NOMO-1 treated with dmso at 0.1 percent for 144 hours (cell line): ENCODE measurements around the gene KRTAP4-16.
"Not testable (repeated sequence)": the region's sequence is repeated elsewhere in the genome, so short reads cannot be mapped to it uniquely, and the experiment has no call there.

Experiments
- DNase-seq: peaks from one replicate; lab custom pipeline; 2025; ENCODE audit not compliant: unreplicated experiment; lab: John Stamatoyannopoulos, UW

The KRTAP4-16 gene

DNA sequence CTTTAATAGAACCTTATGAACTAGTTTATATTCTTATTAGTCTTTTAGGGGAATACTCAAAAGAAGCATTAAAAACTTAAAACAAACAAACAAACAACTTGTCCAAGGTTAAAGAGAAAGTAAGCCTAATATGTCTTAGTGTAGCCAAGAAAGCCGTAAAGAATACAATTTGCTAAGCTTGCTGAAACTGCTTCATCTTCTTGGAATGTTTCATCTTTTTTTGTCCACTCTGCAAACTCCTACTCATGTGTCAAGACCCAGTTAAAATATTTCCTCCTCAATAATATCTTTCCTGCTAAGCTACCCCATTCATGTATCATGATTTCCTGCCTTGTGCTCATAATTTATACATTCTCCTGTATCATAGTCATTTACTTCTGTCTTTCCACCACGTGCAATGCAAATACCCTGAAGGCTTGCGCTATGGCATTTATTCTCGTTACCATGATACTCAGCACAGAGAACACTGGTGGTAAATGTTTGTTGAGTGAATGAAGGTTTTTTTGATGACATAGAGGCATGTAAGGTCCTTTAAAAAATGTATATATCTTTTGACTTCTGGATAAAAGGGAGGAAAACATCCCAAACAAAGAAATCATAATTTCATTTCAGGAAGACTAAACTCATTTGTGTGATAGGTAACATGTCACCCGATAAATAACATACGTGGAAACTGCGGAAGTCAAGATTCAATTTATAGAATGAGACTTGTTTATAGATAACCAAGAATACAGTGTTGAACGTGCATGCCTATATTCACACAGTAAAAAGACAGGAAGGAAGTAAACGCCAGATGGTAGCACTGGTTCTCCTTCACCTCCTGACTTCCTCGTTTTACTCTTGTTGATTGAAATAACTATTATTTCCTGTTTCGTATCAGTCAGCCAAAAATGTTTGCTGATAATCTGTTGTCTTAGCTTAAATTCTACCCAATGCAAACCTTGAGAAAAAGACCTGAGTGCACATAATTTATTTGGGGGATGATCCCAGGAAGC lies 18.0 kb upstream of the KRTAP4-16 start:
- not testable (repeated sequence) for DNase-seq

DNA sequence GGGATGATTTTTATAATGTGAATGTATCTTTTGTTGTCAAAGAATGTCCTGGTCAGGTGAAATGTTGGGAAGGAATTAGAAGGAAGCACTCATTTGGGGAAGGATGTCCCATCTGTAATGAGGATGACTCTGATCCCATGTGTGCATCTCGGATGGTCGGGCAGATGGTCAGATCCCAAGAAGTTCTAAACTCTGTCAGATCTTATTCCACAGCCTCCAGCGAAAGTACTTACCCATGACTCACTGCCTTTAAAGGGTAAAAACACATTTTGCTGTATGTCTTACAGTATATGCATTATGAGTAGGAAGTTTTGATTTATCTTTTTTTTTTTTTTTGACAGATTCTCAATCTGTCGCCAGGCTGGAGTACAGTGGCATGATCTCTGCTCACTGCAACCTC lies 16.7 kb upstream of the KRTAP4-16 start:
- DNase-seq, result no peak

DNA sequence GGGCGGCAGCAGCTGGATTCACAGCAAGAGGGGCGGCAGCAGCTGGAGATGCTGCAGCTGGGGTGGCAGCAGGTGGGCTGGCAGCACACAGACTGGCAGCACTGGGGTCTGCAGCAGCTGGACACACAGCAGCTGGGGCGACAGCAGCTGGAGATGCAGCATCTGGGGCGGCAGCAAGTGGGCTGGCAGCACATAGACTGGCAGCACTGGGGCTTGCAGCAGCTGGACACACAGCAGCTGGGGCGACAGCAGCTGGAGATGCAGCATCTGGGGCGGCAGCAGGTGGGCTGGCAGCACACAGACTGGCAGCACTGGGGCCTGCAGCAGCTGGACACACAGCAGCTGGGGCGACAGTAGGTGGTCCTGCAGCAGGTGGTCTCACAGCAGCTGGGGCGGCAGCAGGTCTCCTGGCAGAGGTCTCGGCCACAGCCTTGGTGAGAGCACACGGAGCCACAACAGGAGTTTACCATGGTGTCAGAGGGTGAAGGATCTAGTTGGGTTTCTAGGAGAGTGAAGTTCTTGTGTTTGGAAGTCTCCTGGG lies 15.9 kb upstream of the KRTAP4-16 start, which contains the start of gene KRTAP4-11:
KRTAP4-11 (minus strand) TSS at position 528 of the 541 bp plus-strand sequence; CDS start at position 470, 58 bp downstream.
- DNase-seq, result not testable (repeated sequence)

DNA sequence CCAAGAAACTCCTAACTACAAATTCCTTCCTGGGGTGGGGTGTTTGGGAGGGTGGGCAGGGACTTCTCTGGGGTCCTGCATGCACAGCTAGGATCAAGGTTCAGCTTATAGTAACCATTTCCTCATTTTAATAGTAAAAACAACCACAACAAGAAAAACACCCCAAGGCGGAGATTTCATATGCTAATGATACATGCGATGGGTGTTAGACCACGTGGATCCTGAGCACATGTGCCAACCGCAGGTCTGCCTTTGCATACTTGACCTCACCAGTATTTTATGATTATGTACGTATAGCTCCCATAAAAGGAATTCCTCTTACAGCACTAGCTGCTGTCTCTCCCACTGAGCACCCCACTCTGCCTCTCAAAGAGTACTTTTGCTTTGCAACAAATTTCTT lies 14.3 kb upstream of the KRTAP4-16 start:
- DNase-seq, result peak; percentile 56

DNA sequence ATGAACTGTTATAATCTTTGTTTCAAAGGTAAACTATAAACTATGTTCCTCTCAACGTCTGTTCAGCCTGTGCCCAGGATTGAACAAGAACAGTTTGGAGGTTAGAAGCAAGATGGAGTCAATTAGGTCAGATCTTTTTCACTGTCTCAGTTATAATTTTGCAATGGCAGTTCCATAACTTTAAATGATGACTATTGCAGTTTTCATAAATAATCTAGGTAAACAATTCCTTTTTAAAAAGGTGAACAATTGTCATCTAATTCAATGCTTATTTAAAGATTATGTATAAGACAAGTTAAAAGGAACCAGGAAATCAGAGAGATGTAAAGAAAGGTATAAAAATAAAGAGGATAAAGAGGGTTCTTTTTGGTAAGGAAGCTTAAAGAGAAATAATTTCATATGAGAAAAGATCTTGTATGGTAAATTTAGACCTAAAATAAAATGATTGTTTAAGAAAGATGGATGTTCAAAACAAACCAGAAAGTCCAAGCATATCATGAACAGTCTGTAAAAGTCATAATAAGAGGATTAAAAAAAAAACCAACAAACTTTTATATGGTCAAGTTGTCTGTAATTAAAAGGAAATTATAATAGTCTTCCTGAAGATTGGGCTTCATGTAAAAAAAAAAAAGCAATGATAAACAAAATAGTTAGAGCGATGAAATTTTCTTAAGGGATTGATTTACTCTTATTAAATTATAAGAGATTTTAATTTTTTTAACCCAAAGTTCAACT lies 9.3 kb upstream of the KRTAP4-16 start:
- no peak for DNase-seq

DNA sequence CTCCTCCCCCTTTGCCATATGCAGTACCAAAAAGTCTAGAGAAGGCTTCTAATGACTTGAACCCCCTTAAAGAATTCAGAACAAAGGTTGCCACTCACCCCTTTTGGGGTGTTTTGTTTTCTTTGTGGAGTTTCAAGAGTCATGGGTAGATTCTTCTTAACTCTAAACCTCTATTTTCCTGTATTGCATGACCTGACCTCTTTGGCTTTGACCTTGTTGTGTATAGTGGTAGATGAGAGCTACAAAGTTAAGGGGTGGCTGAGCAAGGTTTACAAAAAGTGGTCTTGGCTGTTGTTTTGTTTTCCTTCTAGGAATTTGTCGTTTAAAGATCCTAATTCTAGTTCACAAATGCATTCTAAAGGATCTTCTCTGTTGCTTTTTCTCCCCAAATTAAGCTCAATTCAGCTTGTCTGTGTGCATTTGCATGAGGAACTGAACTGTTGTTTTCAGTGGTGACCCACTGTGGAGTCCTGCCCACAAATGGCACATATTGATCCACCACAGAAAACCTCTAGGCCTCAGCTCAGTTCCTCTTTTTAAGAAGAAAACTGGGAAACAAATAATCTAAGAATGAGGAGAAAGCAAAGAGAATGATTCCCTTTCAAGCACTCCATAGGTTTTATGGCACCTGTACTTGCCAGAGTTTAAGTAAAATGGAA lies 6.8 kb upstream of the KRTAP4-16 start:
- not testable (repeated sequence) for DNase-seq

DNA sequence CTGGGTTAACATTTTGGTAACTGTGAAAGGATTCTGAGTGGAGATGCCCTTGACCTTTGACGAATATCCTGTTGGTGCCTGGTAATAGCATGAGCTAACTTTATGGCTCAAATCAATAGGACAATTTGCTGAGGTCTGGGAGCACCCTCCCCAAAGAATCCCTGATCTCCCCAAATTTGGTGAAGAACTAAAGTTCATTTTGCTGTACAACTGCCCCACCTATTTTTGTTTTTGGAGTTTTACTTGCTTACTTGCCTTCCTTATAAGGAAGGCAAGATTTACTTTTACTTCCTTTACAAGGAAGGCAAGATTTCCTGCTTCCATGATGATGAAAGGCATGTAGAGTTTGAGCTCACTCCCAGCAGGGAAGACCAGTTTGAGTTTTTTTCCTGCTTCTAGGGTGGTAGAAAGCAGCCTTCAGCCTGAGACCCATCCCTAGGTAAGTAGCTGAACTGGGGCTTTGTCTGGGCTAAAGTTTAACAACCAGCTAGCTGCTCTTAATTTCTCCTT lies 6.0 kb upstream of the KRTAP4-16 start:
- no peak for DNase-seq

DNA sequence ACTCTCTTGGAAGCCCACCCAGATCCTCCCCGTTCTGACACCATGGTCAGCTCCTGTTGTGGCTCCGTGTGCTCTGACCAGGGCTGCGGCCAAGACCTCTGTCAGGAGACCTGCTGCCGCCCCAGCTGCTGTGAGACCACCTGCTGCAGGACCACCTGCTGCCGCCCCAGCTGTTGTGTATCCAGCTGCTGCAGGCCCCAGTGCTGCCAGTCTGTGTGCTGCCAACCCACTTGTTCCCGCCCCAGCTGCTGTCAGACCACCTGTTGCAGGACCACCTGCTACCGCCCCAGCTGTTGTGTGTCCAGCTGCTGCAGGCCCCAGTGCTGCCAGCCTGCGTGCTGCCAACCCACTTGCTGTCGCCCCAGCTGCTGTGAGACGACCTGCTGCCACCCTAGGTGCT lies 3.3 kb upstream of the KRTAP4-16 start, which contains the start of gene KRTAP4-9:
KRTAP4-9 (plus strand) TSS at position 43 of the 400 bp plus-strand sequence; CDS start at position 43, 0 bp downstream.
- DNase-seq, result not testable (repeated sequence)

DNA sequence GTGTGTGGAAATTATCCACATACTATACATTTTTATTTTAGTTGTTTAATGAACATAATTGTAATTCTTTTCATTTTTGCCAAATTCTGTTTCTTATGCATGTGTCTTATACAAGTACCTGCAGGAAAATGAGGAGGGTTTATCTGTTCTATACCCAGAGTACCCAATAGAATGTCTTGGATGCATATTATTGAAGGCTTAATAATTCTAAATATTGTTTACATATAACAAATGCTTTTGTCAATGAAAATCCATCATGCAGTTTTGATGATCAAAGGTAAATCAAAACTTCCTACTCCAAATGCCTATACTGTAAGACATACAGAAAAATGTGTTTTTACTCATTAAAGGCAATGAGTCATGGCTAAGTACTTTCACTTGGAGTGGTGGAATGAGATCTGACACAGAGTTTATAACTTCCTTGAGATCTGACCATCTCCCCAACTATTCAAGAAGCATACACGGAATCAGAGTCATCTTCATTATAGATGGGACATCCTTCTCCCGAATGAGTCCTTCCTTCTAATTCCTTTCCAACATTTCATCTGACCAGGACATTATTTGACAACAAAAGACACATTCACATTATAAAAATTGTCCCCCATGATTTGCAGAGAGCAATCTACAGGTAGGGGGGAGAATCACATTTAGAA lies 2.5 kb upstream of the KRTAP4-16 start:
- not testable (repeated sequence) for DNase-seq

DNA sequence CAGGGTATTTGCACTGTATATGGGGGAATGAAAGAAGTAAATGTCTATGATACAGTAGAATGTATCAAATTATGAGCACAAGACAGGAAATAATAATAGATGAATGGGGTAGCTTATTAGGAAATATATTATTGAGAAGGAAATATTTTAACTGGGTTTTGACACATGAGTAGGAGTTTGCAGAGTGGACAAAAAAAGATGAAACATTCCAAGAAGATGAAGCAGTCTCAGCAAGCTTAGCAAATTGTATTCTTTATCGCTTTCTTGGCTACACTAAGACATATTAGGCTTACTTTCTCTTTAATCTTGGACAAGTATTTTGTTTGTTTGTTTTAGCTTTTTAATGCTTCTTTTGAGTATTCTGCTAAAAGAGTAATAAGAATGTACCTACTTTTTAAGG lies 1.9 kb upstream of the KRTAP4-16 start:
- no peak for DNase-seq

DNA sequence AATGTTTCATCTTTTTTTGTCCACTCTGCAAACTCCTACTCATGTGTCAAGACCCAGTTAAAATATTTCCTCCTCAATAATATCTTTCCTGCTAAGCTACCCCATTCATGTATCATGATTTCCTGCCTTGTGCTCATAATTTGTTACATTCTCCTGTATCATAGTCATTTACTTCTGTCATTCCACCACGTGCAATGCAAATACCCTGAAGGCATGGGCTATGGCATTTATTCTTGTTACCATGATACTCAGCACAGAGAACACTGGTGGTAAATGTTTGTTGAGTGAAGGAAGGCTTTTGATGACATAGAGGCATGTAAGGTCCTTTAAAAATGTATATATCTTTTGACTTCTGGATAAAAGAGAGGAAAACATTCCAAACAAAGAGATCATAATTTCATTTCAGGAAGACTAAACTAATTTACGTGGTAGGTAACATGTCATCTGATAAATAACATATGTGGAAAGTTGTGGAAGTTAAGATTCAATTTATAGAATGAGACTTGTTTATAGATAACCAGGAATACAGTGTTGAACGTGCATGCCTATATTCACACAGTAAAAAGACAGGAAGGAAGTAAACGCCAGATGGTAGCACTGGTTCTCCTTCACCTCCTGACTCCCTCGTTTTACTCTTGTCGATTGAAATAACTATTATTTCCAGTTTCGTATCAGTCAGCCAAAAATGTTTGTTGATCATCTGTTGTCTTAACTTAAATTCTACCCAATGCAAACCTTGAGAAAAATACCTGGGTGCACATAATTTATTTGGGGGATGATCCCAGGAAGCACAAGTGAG lies 2.1 kb downstream of the KRTAP4-16 start:
- not testable (repeated sequence) for DNase-seq

DNA sequence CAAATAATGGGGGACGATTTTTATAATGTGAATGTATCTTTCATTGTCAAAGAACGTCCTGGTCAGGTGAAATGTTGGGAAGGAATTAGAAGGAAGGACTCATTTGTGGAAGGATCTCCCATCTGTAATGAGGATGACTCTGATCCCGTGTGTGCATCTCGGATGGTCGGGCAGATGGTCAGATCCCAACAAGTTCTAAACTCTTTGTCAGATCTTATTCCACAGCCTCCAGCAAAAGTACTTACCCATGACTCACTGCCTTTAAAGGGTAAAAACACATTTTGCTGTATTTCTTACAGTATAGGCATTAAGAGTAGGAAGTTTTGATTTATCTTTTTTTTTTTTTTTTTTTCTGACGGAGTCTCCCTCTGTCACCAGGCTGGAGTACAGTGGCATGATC lies 3.5 kb downstream of the KRTAP4-16 start:
- DNase-seq, result no peak

DNA sequence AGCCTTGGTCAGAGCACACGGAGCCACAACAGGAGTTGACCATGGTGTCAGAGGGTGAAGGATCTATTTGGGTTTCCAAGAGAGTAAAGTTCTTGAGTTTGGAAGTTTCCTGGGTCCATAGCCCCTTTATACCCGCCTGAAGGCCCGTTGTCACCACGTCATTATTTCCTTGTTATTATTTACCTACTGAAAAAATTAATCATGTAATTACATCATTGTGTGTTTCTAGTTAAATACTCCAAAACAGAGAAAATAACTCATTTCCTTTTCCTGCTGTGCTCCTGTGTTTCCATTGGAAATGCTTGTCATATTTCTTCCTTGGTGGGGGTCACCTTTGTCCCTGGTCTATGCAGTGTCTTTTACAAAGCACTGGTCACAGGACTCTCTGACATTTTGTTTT lies 4.0 kb downstream of the KRTAP4-16 start, which contains the start of gene KRTAP4-8:
KRTAP4-8 (minus strand) TSS at position 101 of the 400 bp plus-strand sequence; CDS start at position 43, 58 bp downstream.
- no peak for DNase-seq

DNA sequence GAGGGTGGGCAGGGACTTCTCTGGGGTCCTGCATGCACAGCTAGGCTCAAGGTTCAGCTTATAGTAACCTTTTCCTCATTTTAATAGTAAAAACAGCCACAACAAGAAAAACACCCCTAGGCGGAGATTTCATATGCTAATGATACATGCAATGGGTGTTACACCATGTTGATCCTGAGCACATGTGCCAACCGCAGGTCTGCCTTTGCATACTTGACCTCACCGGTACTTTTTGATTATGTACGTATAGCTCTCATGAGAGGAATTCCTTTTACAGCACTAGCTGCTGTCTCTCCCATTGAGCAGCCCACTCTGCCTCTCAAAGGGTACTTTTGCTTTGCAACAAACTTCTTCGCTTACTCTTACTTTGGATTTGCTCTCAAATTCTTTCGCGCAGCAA lies 6.0 kb downstream of the KRTAP4-16 start:
- DNase-seq, result no peak

DNA sequence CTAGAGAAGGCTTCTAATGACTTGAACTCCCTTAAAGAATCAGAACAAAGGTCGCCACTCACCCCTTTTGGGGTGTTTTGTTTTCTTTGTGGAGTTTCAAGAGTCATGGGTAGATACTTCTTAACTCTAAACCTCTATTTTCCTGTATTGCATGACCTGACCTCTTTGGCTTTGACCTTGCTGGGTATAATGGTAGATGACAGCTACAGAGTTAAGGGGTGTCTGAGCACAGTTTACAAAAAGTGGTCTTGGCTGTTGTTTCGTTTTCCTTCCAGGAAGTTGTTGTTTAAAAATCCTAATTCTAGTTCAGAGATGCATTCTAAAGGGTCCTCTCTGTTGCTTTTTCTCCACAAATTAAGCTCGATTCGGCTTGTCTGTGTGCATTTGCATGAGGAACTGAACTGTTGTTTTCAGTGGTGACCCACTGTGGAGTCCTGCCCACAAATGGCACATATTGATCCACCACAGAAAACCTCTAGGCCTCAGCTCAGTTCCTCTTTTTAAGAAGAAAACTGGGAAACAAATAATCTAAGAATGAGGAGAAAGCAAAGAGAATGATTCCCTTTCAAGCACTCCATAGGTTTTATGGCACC lies 13.2 kb downstream of the KRTAP4-16 start:
- DNase-seq, result not testable (repeated sequence)

DNA sequence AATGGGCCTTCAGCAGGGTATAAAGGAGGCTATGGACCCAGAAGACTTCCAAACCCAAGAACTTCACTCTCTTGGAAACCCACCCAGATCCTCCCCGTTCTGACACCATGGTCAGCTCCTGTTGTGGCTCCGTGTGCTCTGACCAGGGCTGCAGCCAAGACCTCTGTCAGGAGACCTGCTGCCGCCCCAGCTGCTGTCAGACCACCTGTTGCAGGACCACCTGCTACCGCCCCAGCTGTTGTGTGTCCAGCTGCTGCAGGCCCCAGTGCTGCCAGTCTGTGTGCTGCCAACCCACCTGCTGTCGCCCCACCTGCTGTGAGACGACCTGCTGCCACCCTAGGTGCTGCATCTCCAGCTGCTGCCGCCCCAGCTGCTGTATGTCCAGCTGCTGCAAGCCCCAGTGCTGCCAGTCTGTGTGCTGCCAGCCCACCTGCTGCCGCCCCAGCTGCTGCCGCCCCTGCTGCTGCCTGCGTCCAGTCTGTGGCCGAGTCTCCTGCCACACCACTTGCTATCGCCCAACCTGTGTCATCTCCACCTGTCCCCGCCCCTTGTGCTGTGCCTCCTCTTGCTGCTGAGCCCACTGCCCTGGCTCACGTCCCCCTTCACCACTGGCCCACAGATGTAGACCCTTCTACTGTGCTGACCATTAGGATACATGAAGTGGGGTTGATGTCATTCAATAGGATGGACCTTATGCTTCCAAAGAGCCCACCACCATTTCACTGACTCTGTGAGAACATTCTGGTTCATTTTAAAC lies 17.7 kb downstream of the KRTAP4-16 start, which contains the start of gene KRTAP4-7:
KRTAP4-7 (plus strand) TSS at position 51 of the 757 bp plus-strand sequence; CDS start at position 108, 57 bp downstream.
- not testable (repeated sequence) for DNase-seq

DNA sequence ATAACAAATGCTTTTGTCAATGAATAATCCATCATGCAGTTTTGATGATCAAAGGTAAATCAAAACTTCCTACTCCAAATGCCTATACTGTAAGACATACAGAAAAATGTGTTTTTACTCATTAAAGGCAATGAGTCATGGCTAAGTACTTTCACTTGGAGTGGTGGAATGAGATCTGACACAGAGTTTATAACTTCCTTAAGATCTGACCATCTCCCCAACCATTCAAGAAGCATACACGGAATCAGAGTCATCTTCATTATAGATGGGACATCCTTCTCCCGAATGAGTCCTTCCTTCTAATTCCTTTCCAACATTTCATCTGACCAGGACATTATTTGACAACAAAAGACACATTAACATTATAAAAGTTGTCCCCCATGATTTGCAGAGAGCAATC lies 18.6 kb downstream of the KRTAP4-16 start:
- DNase-seq, result not testable (repeated sequence)

DNA sequence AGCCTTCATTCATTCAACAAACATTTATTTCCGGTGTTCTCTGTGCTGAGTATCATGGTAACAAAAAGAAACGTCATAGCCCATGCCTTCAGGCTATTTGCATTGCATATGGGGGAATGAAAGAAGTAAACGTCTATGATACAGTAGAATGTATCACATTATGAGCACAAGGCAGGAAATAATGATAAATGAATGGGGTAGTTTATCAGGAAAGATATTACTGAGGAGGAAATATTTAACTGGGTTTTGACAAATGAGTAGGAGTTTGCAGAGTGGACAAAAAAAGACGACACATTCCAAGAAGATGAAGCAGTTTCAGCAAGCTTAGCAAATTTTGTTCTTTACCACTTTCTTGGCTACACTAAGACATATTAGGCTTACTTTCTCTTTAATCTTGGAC lies 19.4 kb downstream of the KRTAP4-16 start:
- DNase-seq, result no peak
